Neural progenitor cell (in vitro differentiated cells): ENCODE data around the gene COQ10B. TPM values are rescaled to one million over a fixed set of nuclear protein-coding genes. Genes with fewer than 3 reads are reported as not detected.

Experiments
- DNase-seq: peaks from one replicate; pipeline ENCODE4 v3.0.0-alpha.2; 2016; ENCODE audit warnings: low spot score
- H2AFZ ChIP-seq: fragments of 200-600 bp; sonication (generic); replicated peaks from 2 replicates; pipeline ENCODE4 v1.6.1; 2016; ENCODE audit warnings: antibody characterized with exemption
- H3F3A ChIP-seq: fragments of 200-600 bp; sonication (generic); 2 replicates; pipeline ENCODE4 v1.6.1; 2016; ENCODE audit warnings: antibody characterized with exemption, low read depth
- H3K27ac ChIP-seq: fragments of 200-600 bp; sonication (generic); 2 replicates; pipeline ENCODE4 v1.5.1; 2016; ENCODE audit warnings: mild to moderate bottlenecking
- H3K27me3 ChIP-seq: fragments of 200-600 bp; sonication (generic); 2 replicates; pipeline ENCODE4 v1.6.1; 2016; ENCODE audit warnings: mild to moderate bottlenecking, moderate library complexity
- H3K36me3 ChIP-seq: fragments of 200-600 bp; sonication (generic); 2 replicates; pipeline ENCODE4 v1.5.1; 2016
- H3K4me1 ChIP-seq: fragments of 200-600 bp; sonication (generic); 2 replicates; pipeline ENCODE4 v1.6.1; 2016; ENCODE audit warnings: mixed run types
- H3K4me2 ChIP-seq: fragments of 200-600 bp; sonication (generic); 2 replicates; pipeline ENCODE4 v1.6.1; 2016
- H3K4me3 ChIP-seq: fragments of 200-600 bp; sonication (generic); 2 replicates; pipeline ENCODE4 v1.5.1; 2016
- H3K79me2 ChIP-seq: fragments of 200-600 bp; sonication (generic); 2 replicates; pipeline ENCODE4 v1.6.1; 2016; ENCODE audit warnings: low read depth
- H3K9ac ChIP-seq: fragments of 200-600 bp; sonication (generic); 2 replicates; pipeline ENCODE4 v1.6.1; 2016
- H3K9me3 ChIP-seq: fragments of 200-600 bp; sonication (generic); 2 replicates; pipeline ENCODE4 v1.5.1; 2016; ENCODE audit warnings: low read depth
- H4K20me1 ChIP-seq: fragments of 200-600 bp; sonication (generic); 2 replicates; pipeline ENCODE4 v1.6.1; 2016; ENCODE audit warnings: low read depth
- H3K27ac Mint-ChIP-seq: 3 replicates; pipeline ENCODE4 v1.8.0; 2021; ENCODE audit warnings: mixed read lengths
- H3K27me3 Mint-ChIP-seq: 2 replicates; pipeline ENCODE4 v1.8.0; 2022; ENCODE audit warnings: low read depth, mild to moderate bottlenecking, inconsistent platforms, moderate library complexity, mixed read lengths; ENCODE audit not compliant: insufficient read depth
- H3K36me3 Mint-ChIP-seq: 3 replicates; pipeline ENCODE4 v1.8.0; 2021; ENCODE audit warnings: mixed read lengths
- H3K4me1 Mint-ChIP-seq: 3 replicates; pipeline ENCODE4 v1.8.0; 2021; ENCODE audit warnings: mixed read lengths
- H3K4me3 Mint-ChIP-seq: 3 replicates; pipeline ENCODE4 v1.8.0; 2021; ENCODE audit warnings: mild to moderate bottlenecking, moderate library complexity, mixed read lengths
- H3K9me3 Mint-ChIP-seq: 3 replicates; pipeline ENCODE4 v1.8.0; 2020; ENCODE audit warnings: mixed read lengths
- CTCF ChIP-seq: fragments of 200-600 bp; sonication (generic); IDR thresholded peaks from 2 replicates; pipeline ENCODE4 v1.5.1; 2017; ENCODE audit warnings: antibody characterized with exemption, mild to moderate bottlenecking
- EZH2 ChIP-seq: fragments of 200-600 bp; sonication (generic); IDR thresholded peaks from 2 replicates; pipeline ENCODE4 v1.6.1; 2017; ENCODE audit warnings: antibody characterized with exemption, mild to moderate bottlenecking, moderate library complexity
- EZH2phosphoT487 ChIP-seq: fragments of 200-600 bp; sonication (generic); IDR thresholded peaks from 2 replicates; pipeline ENCODE4 v1.6.1; 2017; ENCODE audit warnings: antibody characterized with exemption
- total RNA-seq: library from RNA; depleted of rRNA; stranded (reverse); fragments of >200 nt; gene quantifications from 2 replicates; pipeline ENCODE4 v1.2.3, GENCODE V29; 2015; ENCODE audit warnings: low replicate concordance

COQ10B gene
- total RNA-seq, 1 donor from 2014 or later: 20.1 TPM

GRCh38 chr2:197434541-197435513 is 18.5 kb upstream of the COQ10B start, which contains the start of gene SF3B1:
SF3B1 (minus strand) TSS chr2:197435028; CDS start chr2:197434999, 29 bp downstream.
- Mint-ChIP-seq H3K4me1 (peaks cover 27% of the 10 kb centered on the region), H3K9me3 (no peaks in the 10 kb centered on the region), H3K4me3 (peak within 1 kb of the TSS; percentile 94), H3K27ac (peak within 1 kb of the TSS; percentile 80), H3K36me3 (peaks cover 12% of the 10 kb centered on the region), H3K27me3 (no peaks in the 10 kb centered on the region)
- Histone ChIP-seq H3K27me3 (no peaks in the 10 kb centered on the region), H3K27ac (peak within 1 kb of the TSS; percentile 93), H3K9me3 (no peaks in the 10 kb centered on the region), H3K4me3 (peak within 1 kb of the TSS; percentile 96), H3F3A (no peaks in the 10 kb centered on the region), H4K20me1 (peaks cover 47% of the 10 kb centered on the region), H2AFZ (peak within 1 kb of the TSS; percentile 80), H3K36me3 (no peaks in the 10 kb centered on the region), H3K79me2 (peaks cover 62% of the 10 kb centered on the region), H3K4me1 (peaks cover 12% of the 10 kb centered on the region), H3K4me2 (peak within 1 kb of the TSS; percentile 90), H3K9ac (peak within 1 kb of the TSS; percentile 98)
- no peak for TF ChIP-seq EZH2phosphoT487
- no peak for TF ChIP-seq CTCF
- no peak for TF ChIP-seq EZH2
- DNase-seq: peak; percentile 98

- Mint-ChIP-seq H3K27ac (peak overlapping the region; percentile 80), H3K27me3 (no peaks in the 10 kb centered on the region), H3K9me3 (no peaks in the 10 kb centered on the region), H3K4me1 (peaks cover 25% of the 10 kb centered on the region), H3K4me3 (peak overlapping the region; percentile 94), H3K36me3 (peaks cover 10% of the 10 kb centered on the region)
- H3K27me3 ChIP-seq: no peaks in the 10 kb centered on the region
- H3K27ac ChIP-seq: no peak overlapping the region
- H3K9ac ChIP-seq: peak overlapping the region; percentile 73
- H2AFZ ChIP-seq: peak overlapping the region; percentile 40
- H3F3A ChIP-seq: no peaks in the 10 kb centered on the region
- no peaks in the 10 kb centered on the region for H3K36me3 ChIP-seq
- peak overlapping the region; percentile 96 for H3K4me3 ChIP-seq
- H3K9me3 ChIP-seq: no peaks in the 10 kb centered on the region
- DNase-seq: no peak
- H4K20me1 ChIP-seq: peaks cover 37% of the 10 kb centered on the region
- TF ChIP-seq EZH2phosphoT487 (no peak), CTCF (no peak), EZH2 (no peak)
- H3K4me1 ChIP-seq: peaks cover 12% of the 10 kb centered on the region
- peaks cover 52% of the 10 kb centered on the region for H3K79me2 ChIP-seq
- peak overlapping the region; percentile 85 for H3K4me2 ChIP-seq
Observed at GRCh38 chr2:197435598-197436420, 17.5 kb upstream of the COQ10B start.

- Histone ChIP-seq H3K9ac (no peak overlapping the region), H3K9me3 (no peaks in the 10 kb centered on the region), H2AFZ (no peak overlapping the region), H3K4me3 (no peak overlapping the region), H4K20me1 (peaks cover 21% of the 10 kb centered on the region), H3K4me1 (peaks cover 10% of the 10 kb centered on the region), H3K4me2 (no peak overlapping the region), H3K27ac (no peak overlapping the region), H3K27me3 (no peaks in the 10 kb centered on the region), H3K36me3 (no peaks in the 10 kb centered on the region), H3K79me2 (peaks cover 37% of the 10 kb centered on the region), H3F3A (no peaks in the 10 kb centered on the region)
- Mint-ChIP-seq H3K9me3 (no peaks in the 10 kb centered on the region), H3K4me3 (no peak overlapping the region), H3K27me3 (peaks cover 2% of the 10 kb centered on the region), H3K27ac (no peak overlapping the region), H3K36me3 (peaks cover 3% of the 10 kb centered on the region), H3K4me1 (peaks cover 21% of the 10 kb centered on the region)
- DNase-seq: no peak
- TF ChIP-seq EZH2phosphoT487 (no peak), CTCF (no peak), EZH2 (no peak)
Observed at GRCh38 chr2:197437380-197437779, 16.0 kb upstream of the COQ10B start.
